SK-N-SH treated with all-trans-retinoic acid at 6 μM for 48 hours (cell line): Measurements from ENCODE around the gene RIMBP2.

Experiments
- ESRRG ChIP-seq: fragments of 250-450 bp; sonication (Bioruptor Pico); IDR thresholded peaks from 2 replicates; pipeline ENCODE4 v1.6.1; 2021; ENCODE audit warnings: mild to moderate bottlenecking
- SNAI2 ChIP-seq: fragments of 250-450 bp; sonication (Bioruptor Pico); IDR thresholded peaks from 2 replicates; pipeline ENCODE4 v1.5.0; 2020; ENCODE audit warnings: mild to moderate bottlenecking, moderate library complexity
- ZFP30 ChIP-seq: fragments of 450-650 bp; formaldehyde crosslinking; IDR thresholded peaks from 2 replicates; pipeline ENCODE4 v1.5.0; 2022; ENCODE audit warnings: mild to moderate bottlenecking, moderate library complexity
- ZNF70 ChIP-seq: fragments of 450-650 bp; formaldehyde crosslinking; IDR thresholded peaks from 2 replicates; pipeline ENCODE4 v1.5.0; 2020; ENCODE audit warnings: mild to moderate bottlenecking, moderate library complexity

DNA sequence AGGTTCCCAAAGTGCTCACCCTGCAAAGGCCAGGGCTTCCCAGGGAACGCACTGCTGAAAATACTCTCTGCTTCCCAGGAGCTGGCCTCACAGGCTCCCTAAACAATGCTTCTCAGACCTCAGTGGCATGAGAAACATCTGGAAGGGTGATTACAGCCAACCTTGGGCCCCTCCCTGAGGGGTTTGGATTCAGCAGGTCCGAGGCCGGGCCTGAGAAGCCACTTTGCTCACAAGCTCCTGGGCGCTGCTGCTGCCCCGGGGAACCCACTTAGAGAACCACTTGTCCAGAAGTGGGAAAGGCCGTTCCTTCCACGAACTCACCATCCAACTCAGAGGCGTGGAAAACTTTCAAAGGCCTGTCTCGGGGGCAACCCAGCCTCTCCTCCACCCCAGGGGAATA, 247.9 kb downstream of the RIMBP2 start:
- no peak for TF ChIP-seq ESRRG (CRISPR knock-in tag)
- TF ChIP-seq ZNF70 (CRISPR knock-in tag), result no peak
- TF ChIP-seq SNAI2 (CRISPR knock-in tag), result no peak
- no peak for TF ChIP-seq ZFP30 (CRISPR knock-in tag)
